ENCODE results near the gene IRAK2. TPM values are rescaled to one million over a fixed set of nuclear protein-coding genes. Genes with fewer than 3 reads are reported as not detected.
A peak's percentile ranks its signal among the peaks of the same experiment; 100 is the strongest.

The IRAK2 gene
- total and polyA plus RNA-seq, 8 donors: 0.45 to 6.2 (median 2.3) TPM; not detected in 1

DNA sequence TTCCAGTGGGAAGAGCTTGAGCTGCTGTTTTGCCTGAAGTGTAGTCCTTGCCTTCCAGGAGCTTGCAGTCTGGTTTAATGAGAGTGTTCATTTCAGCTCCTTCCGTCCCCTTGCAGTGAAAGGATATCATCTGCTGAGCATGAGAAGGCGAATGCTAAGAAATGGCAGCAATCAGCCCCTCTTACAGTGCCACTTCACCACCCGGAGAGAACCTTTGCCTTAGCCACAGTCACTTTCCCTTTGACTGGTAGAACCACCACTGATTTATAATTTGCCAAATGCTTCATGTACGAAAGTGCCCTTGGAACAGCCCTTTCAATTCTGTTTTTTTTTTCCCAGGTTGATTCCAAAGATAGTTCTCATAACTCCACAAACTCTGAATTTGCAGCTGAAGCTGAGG, 95.1 kb downstream of the IRAK2 start:
- Histone ChIP-seq H3K27me3 (no peaks in the 10 kb centered on the region), H3K27ac (no peak overlapping the region), H3K36me3 (peaks cover 16 to 86% (median 74%) of the 10 kb centered on the region in 4 donors), H3K4me3 (no peak overlapping the region), H3K4me1 (peaks cover 0 to 50% (median 16%) of the 10 kb centered on the region in 4 donors), H3K9me3 (no peaks in the 10 kb centered on the region)
- WGBS, 5 donors: 76 to 94% (median 87%) methylated on average over 4 of the region's 4 CpGs
- no peak for DNase-seq
- TF ChIP-seq EP300 (IDR thresholded peaks at IDR 0.05) (no peak), POLR2AphosphoS5 (IDR thresholded peaks at IDR 0.05) (no peak), POLR2A (IDR thresholded peaks at IDR 0.05) (no peak)
- TF ChIP-seq, protein P1, sequence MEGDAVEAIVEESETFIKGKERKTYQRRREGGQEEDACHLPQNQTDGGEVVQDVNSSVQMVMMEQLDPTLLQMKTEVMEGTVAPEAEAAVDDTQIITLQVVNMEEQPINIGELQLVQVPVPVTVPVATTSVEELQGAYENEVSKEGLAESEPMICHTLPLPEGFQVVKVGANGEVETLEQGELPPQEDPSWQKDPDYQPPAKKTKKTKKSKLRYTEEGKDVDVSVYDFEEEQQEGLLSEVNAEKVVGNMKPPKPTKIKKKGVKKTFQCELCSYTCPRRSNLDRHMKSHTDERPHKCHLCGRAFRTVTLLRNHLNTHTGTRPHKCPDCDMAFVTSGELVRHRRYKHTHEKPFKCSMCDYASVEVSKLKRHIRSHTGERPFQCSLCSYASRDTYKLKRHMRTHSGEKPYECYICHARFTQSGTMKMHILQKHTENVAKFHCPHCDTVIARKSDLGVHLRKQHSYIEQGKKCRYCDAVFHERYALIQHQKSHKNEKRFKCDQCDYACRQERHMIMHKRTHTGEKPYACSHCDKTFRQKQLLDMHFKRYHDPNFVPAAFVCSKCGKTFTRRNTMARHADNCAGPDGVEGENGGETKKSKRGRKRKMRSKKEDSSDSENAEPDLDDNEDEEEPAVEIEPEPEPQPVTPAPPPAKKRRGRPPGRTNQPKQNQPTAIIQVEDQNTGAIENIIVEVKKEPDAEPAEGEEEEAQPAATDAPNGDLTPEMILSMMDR (IDR thresholded peaks at IDR 0.05): no peak
- intact Hi-C loops (cut with DNase I; ENCODE audit: low total_unique reads): no loop called here

DNA sequence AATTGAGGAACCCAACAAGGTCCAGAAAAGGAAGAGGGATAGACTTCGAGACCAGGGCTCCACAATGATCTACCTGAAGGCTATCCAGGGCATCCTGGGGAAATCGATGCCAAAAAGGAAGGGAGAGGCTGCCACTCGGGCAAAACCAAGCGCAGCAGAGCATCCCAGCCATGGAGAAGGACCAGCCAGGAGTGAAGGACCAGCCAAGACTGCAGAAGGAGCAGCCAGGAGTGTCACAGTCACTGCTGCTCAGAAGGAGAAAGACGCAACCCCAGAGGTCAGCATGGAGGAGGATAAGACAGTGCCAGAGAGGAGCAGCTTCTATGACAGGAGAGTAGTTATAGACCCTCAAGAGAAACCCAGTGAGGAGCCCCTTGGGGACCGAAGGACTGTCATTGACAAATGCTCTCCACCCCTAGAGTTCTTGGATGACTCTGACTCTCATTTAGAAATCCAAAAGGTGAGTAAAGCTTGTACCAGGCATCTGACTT, 95.5 kb downstream of the IRAK2 start:
- Histone ChIP-seq H3K9me3 (no peaks in the 10 kb centered on the region), H3K27me3 (no peaks in the 10 kb centered on the region), H3K36me3 (peaks cover 16 to 84% (median 70%) of the 10 kb centered on the region in 4 donors), H3K4me3 (no peak overlapping the region), H3K4me1 (peaks cover 0 to 52% (median 14%) of the 10 kb centered on the region in 4 donors), H3K27ac (no peak overlapping the region)
- no peak for TF ChIP-seq POLR2AphosphoS5 (IDR thresholded peaks at IDR 0.05)
- TF ChIP-seq, protein P1 (IDR thresholded peaks at IDR 0.05): no peak
- no peak for TF ChIP-seq EP300 (IDR thresholded peaks at IDR 0.05)
- no peak for TF ChIP-seq POLR2A (IDR thresholded peaks at IDR 0.05)
- DNase-seq: no peak
- intact Hi-C loops (cut with DNase I; ENCODE audit: low total_unique reads): no loop called here
- WGBS, 5 donors: 87 to 93% (median 91%) methylated on average over 6 of the region's 6 CpGs

DNA sequence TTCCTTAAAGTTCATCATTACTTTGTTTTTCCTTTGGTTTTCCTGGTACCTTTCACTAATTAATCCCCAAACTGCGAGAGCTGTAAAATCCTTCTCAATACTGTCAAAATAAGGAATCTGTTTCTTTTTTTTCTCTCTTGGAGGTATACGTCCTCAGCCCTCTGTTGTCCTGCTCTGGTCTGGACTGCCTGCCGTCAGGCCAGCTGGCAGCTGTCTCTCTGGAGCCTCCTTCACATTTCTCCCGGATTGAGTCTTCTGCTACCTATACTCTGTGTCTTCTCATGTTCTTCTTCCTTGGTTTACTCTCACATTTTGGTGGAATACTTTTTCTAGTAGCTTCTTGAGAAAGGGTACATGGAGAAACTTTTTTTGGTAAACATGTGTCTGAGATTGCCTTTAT, 97.3 kb downstream of the IRAK2 start:
- H3K27ac ChIP-seq: no peak overlapping the region
- DNase-seq: no peak
- TF ChIP-seq POLR2A (IDR thresholded peaks at IDR 0.05): no peak
- no peak for TF ChIP-seq POLR2AphosphoS5 (IDR thresholded peaks at IDR 0.05)
- TF ChIP-seq, protein P1 (IDR thresholded peaks at IDR 0.05): no peak
- peaks cover 0 to 59% (median 16%) of the 10 kb centered on the region in 4 donors for H3K4me1 ChIP-seq
- H3K36me3 ChIP-seq: peaks cover 10 to 83% (median 65%) of the 10 kb centered on the region in 4 donors
- no peaks in the 10 kb centered on the region for H3K9me3 ChIP-seq
- no peak overlapping the region for H3K4me3 ChIP-seq
- intact Hi-C loops (cut with DNase I; ENCODE audit: low total_unique reads): no loop called here
- H3K27me3 ChIP-seq: no peaks in the 10 kb centered on the region
- 67 to 81% (median 74%) methylated on average over 4 of the region's 4 CpGs for WGBS, 5 donors

DNA sequence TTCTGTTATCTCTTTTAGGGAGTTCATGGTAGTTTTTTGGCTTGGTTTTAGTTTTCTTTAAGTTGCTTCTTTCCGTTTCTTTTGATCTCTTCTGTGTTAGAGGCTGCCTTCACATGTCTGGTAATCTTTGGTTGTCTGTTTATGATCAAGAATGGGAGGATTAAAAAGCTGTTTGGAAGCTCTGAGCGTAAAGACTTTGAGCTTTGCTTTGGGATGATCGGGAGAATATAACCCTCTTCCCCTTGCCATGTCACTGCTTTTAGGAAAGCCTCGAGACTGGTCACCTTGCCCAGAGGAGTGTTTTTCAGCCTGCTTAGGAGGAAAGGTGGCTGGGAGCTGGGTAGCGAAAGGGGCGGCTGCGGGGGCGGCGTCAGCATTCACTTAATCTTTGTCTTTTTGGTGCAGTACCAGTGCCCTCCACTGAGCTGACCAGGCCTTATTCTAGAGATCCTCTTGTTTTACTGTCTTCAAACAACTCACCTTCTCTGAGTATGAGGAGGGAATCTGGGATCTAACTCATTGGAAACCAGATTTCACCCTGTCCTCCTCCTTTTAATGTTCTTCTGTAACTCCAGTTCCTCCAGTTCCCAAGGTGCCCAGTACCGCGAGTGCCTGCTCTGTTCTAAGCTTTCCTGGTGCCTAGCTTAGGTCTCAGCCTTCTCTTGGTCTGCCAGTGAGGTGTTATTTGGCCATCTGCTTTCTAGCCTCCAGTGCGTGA, 99.1 kb downstream of the IRAK2 start:
- intact Hi-C loops (cut with DNase I; ENCODE audit: low total_unique reads): no loop called here
- peak overlapping the region in 2 of 5 donors; percentile 33 to 39 for H3K27ac ChIP-seq

More for the DNA sequence above, 99.1 kb downstream of the IRAK2 start:
- H3K4me3 ChIP-seq: no peak overlapping the region
- H3K4me1 ChIP-seq: peaks cover 0 to 69% (median 24%) of the 10 kb centered on the region in 4 donors
- DNase-seq: peak in 1 of 2 donors; percentile 70
- TF ChIP-seq, protein P1 (IDR thresholded peaks at IDR 0.05): peak in 5 of 7 experiments; percentile 11 to 53 (median 29)
- no peak for TF ChIP-seq EP300 (IDR thresholded peaks at IDR 0.05)
- H3K36me3 ChIP-seq: peaks cover 11 to 84% (median 69%) of the 10 kb centered on the region in 4 donors
- no peaks in the 10 kb centered on the region for H3K9me3 ChIP-seq
- WGBS, 5 donors: 50 to 60% (median 57%) methylated on average over 12 of the region's 12 CpGs
- H3K27me3 ChIP-seq: no peaks in the 10 kb centered on the region

All from stomach (tissue), 9 donors.